Neural cell (in vitro differentiated cells): ENCODE measurements around the gene GRIK3. TPM values are rescaled to one million over a fixed set of nuclear protein-coding genes. Genes with fewer than 3 reads are reported as not detected.

Source experiments
- H2AFZ ChIP-seq: fragments of 200-600, 300-800 bp; sonication (generic), shearing (Covaris generic); 2 replicates; pipeline ENCODE4 v1.6.0; 2014; ENCODE audit warnings: low read depth, mild to moderate bottlenecking, antibody characterized with exemption, low read length, moderate library complexity
- H3F3A ChIP-seq: fragments of 200-600 bp; shearing (Covaris generic); 2 replicates; pipeline ENCODE4 v1.6.1; 2016; ENCODE audit warnings: mild to moderate bottlenecking, moderate library complexity, mixed read lengths, antibody characterized with exemption, low read length; ENCODE audit not compliant: insufficient read depth, poor library complexity, severe bottlenecking
- H3K27ac ChIP-seq: fragments of 200-600, 300-800 bp; sonication (generic), shearing (Covaris generic); 2 replicates; pipeline ENCODE4 v1.5.1; 2014; ENCODE audit warnings: mild to moderate bottlenecking, low read length, moderate library complexity
- H3K27me3 ChIP-seq: fragments of 300-800, 200-600 bp; sonication (generic), shearing (Covaris generic); 2 replicates; pipeline ENCODE4 v1.6.0; 2014; ENCODE audit warnings: mild to moderate bottlenecking, low read depth, low read length, moderate library complexity; ENCODE audit not compliant: insufficient read depth
- H3K36me3 ChIP-seq: fragments of 300-800, 200-600 bp; sonication (generic), shearing (Covaris generic); 2 replicates; pipeline ENCODE4 v1.5.1; 2014; ENCODE audit warnings: mild to moderate bottlenecking, antibody characterized with exemption, low read length, moderate library complexity; ENCODE audit not compliant: insufficient read depth
- H3K4me2 ChIP-seq: fragments of 300-800, 200-600 bp; sonication (generic), shearing (Covaris generic); 2 replicates; pipeline ENCODE4 v1.6.0; 2014; ENCODE audit warnings: mild to moderate bottlenecking, low read length
- H3K4me3 ChIP-seq: fragments of 300-800, 200-600 bp; sonication (generic), shearing (Covaris generic); 2 replicates; pipeline ENCODE4 v1.5.1; 2014; ENCODE audit warnings: mild to moderate bottlenecking, low read length, moderate library complexity
- H3K79me2 ChIP-seq: fragments of 200-600 bp; shearing (Covaris generic); replicated peaks from 2 replicates; pipeline ENCODE4 v1.6.0; 2014; ENCODE audit warnings: mild to moderate bottlenecking, low read length, moderate library complexity; ENCODE audit not compliant: insufficient read depth
- H3K9ac ChIP-seq: fragments of 300-800, 200-600 bp; sonication (generic), shearing (Covaris generic); 2 replicates; pipeline ENCODE4 v1.6.1; 2016; ENCODE audit warnings: mild to moderate bottlenecking, low read length, mixed read lengths
- H3K9me2 ChIP-seq: fragments of 200-600 bp; shearing (Covaris generic); 2 replicates; pipeline ENCODE4 v1.6.1; 2016; ENCODE audit warnings: mild to moderate bottlenecking, low read length, mixed read lengths; ENCODE audit not compliant: insufficient read depth
- H3K9me3 ChIP-seq: fragments of 200-600, 300-800 bp; sonication (generic), shearing (Covaris generic); 2 replicates; pipeline ENCODE4 v1.6.1; 2016; ENCODE audit warnings: mild to moderate bottlenecking, mixed run types, low read length, moderate library complexity, mixed read lengths
- H4K20me1 ChIP-seq: fragments of 200-600 bp; shearing (Covaris generic); 2 replicates; pipeline ENCODE4 v1.6.1; 2016; ENCODE audit warnings: mild to moderate bottlenecking, mixed run types; ENCODE audit not compliant: insufficient read depth
- EP300 ChIP-seq: fragments of 450-650 bp; conservative IDR thresholded peaks from 2 replicates; pipeline ENCODE4 v1.6.1; 2014; ENCODE audit warnings: antibody characterized with exemption, mild to moderate bottlenecking, moderate library complexity; ENCODE audit not compliant: poor library complexity, severe bottlenecking
- EZH2 ChIP-seq: fragments of 200-600, 300-800 bp; shearing (Covaris generic), sonication (generic); IDR thresholded peaks from 2 replicates; pipeline ENCODE4 v1.6.1; 2014; ENCODE audit warnings: antibody characterized with exemption, low read length, borderline replicate concordance, mild to moderate bottlenecking; ENCODE audit not compliant: insufficient read depth, poor library complexity, severe bottlenecking
- MXI1 ChIP-seq: fragments of 450-650 bp; conservative IDR thresholded peaks from 2 replicates; pipeline ENCODE4 v1.6.1; 2014; ENCODE audit warnings: antibody characterized with exemption, mild to moderate bottlenecking; ENCODE audit not compliant: poor library complexity, severe bottlenecking
- POLR2AphosphoS5 ChIP-seq: IDR thresholded peaks from 2 replicates; pipeline ENCODE4 v1.6.1; 2012
- RAD21 ChIP-seq: fragments of 450-650 bp; conservative IDR thresholded peaks from 2 replicates; pipeline ENCODE4 v1.6.1; 2014; ENCODE audit warnings: antibody characterized with exemption, mild to moderate bottlenecking, moderate library complexity
- SMC3 ChIP-seq: fragments of 450-650 bp; conservative IDR thresholded peaks from 2 replicates; pipeline ENCODE4 v1.6.1; 2014; ENCODE audit warnings: antibody characterized with exemption, mild to moderate bottlenecking, moderate library complexity; ENCODE audit not compliant: poor library complexity
- TAF1 ChIP-seq: IDR thresholded peaks from 2 replicates; pipeline ENCODE4 v1.6.1; 2012; ENCODE audit warnings: low read depth
- polyA plus RNA-seq: library from polyadenylated mRNA; depleted of rRNA; stranded (reverse); fragments of >200 nt; gene quantifications from 2 replicates; pipeline ENCODE4 v1.2.3, GENCODE V29; 2014
- TF ChIP-seq, protein P1 (sequence below): fragments of 450-650 bp; IDR thresholded peaks from 2 replicates; pipeline ENCODE4 v1.5.1; 2014; ENCODE audit warnings: antibody characterized with exemption, mild to moderate bottlenecking, moderate library complexity; ENCODE audit not compliant: poor library complexity, severe bottlenecking
- TF ChIP-seq, protein P2 (sequence below): IDR thresholded peaks from 2 replicates; pipeline ENCODE4 v1.6.1; 2012; ENCODE audit warnings: borderline replicate concordance

GRIK3 gene
- polyA plus RNA-seq, 1 donor from 2014 or later = 5.0 TPM

GRCh38 chr1:36890776-36891175 lies 143.5 kb downstream of the GRIK3 start:
- Histone ChIP-seq H3F3A (no peaks in the 10 kb centered on the region), H3K36me3 (no peaks in the 10 kb centered on the region)

GRCh38 chr1:36889478-36890226 lies 144.7 kb downstream of the GRIK3 start:
- Histone ChIP-seq H3K36me3 (no peaks in the 10 kb centered on the region), H2AFZ (no peak overlapping the region), H3K9me2 (no peaks in the 10 kb centered on the region), H3F3A (no peaks in the 10 kb centered on the region), H3K27ac (no peak overlapping the region), H3K9me3 (no peaks in the 10 kb centered on the region), H3K4me3 (no peak overlapping the region), H3K27me3 (no peaks in the 10 kb centered on the region), H3K79me2 (no peaks in the 10 kb centered on the region), H3K4me2 (no peak overlapping the region), H4K20me1 (no peaks in the 10 kb centered on the region), H3K9ac (no peak overlapping the region)
- no peak for TF ChIP-seq EZH2
- no peak for TF ChIP-seq SMC3
- TF ChIP-seq MXI1 = no peak
- no peak for TF ChIP-seq EP300
- TF ChIP-seq, protein P1, sequence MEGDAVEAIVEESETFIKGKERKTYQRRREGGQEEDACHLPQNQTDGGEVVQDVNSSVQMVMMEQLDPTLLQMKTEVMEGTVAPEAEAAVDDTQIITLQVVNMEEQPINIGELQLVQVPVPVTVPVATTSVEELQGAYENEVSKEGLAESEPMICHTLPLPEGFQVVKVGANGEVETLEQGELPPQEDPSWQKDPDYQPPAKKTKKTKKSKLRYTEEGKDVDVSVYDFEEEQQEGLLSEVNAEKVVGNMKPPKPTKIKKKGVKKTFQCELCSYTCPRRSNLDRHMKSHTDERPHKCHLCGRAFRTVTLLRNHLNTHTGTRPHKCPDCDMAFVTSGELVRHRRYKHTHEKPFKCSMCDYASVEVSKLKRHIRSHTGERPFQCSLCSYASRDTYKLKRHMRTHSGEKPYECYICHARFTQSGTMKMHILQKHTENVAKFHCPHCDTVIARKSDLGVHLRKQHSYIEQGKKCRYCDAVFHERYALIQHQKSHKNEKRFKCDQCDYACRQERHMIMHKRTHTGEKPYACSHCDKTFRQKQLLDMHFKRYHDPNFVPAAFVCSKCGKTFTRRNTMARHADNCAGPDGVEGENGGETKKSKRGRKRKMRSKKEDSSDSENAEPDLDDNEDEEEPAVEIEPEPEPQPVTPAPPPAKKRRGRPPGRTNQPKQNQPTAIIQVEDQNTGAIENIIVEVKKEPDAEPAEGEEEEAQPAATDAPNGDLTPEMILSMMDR = no peak
- no peak for TF ChIP-seq TAF1
- TF ChIP-seq, protein P2, sequence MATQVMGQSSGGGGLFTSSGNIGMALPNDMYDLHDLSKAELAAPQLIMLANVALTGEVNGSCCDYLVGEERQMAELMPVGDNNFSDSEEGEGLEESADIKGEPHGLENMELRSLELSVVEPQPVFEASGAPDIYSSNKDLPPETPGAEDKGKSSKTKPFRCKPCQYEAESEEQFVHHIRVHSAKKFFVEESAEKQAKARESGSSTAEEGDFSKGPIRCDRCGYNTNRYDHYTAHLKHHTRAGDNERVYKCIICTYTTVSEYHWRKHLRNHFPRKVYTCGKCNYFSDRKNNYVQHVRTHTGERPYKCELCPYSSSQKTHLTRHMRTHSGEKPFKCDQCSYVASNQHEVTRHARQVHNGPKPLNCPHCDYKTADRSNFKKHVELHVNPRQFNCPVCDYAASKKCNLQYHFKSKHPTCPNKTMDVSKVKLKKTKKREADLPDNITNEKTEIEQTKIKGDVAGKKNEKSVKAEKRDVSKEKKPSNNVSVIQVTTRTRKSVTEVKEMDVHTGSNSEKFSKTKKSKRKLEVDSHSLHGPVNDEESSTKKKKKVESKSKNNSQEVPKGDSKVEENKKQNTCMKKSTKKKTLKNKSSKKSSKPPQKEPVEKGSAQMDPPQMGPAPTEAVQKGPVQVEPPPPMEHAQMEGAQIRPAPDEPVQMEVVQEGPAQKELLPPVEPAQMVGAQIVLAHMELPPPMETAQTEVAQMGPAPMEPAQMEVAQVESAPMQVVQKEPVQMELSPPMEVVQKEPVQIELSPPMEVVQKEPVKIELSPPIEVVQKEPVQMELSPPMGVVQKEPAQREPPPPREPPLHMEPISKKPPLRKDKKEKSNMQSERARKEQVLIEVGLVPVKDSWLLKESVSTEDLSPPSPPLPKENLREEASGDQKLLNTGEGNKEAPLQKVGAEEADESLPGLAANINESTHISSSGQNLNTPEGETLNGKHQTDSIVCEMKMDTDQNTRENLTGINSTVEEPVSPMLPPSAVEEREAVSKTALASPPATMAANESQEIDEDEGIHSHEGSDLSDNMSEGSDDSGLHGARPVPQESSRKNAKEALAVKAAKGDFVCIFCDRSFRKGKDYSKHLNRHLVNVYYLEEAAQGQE = no peak
- TF ChIP-seq POLR2AphosphoS5 = no peak
- TF ChIP-seq RAD21 = no peak

More at GRCh38 chr1:36890776-36891175, 143.5 kb downstream of the GRIK3 start:
- Histone ChIP-seq H3K27ac (no peak overlapping the region), H3K9me3 (no peaks in the 10 kb centered on the region), H3K79me2 (no peaks in the 10 kb centered on the region), H3K27me3 (no peaks in the 10 kb centered on the region), H4K20me1 (no peaks in the 10 kb centered on the region), H3K9ac (no peak overlapping the region), H2AFZ (no peak overlapping the region), H3K9me2 (no peaks in the 10 kb centered on the region), H3K4me3 (no peak overlapping the region), H3K4me2 (no peak overlapping the region)
- TF ChIP-seq TAF1 = no peak
- TF ChIP-seq MXI1 = no peak
- TF ChIP-seq, protein P1 = no peak
- TF ChIP-seq EZH2 = no peak
- TF ChIP-seq, protein P2 = no peak
- TF ChIP-seq EP300 = no peak
- TF ChIP-seq SMC3 = no peak
- TF ChIP-seq POLR2AphosphoS5 = no peak
- TF ChIP-seq RAD21 = no peak
